ENCODE results near the gene ST7L.
"Not testable (repeated sequence)": the region's sequence is repeated elsewhere in the genome, so short reads cannot be mapped to it uniquely, and the experiment has no call there.

Gene ST7L, protein sequence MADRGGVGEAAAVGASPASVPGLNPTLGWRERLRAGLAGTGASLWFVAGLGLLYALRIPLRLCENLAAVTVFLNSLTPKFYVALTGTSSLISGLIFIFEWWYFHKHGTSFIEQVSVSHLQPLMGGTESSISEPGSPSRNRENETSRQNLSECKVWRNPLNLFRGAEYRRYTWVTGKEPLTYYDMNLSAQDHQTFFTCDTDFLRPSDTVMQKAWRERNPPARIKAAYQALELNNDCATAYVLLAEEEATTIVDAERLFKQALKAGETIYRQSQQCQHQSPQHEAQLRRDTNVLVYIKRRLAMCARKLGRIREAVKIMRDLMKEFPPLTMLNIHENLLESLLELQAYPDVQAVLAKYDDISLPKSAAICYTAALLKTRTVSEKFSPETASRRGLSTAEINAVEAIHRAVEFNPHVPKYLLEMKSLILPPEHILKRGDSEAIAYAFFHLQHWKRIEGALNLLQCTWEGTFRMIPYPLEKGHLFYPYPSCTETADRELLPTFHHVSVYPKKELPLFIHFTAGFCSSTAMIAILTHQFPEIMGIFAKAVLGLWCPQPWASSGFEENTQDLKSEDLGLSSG

DNA sequence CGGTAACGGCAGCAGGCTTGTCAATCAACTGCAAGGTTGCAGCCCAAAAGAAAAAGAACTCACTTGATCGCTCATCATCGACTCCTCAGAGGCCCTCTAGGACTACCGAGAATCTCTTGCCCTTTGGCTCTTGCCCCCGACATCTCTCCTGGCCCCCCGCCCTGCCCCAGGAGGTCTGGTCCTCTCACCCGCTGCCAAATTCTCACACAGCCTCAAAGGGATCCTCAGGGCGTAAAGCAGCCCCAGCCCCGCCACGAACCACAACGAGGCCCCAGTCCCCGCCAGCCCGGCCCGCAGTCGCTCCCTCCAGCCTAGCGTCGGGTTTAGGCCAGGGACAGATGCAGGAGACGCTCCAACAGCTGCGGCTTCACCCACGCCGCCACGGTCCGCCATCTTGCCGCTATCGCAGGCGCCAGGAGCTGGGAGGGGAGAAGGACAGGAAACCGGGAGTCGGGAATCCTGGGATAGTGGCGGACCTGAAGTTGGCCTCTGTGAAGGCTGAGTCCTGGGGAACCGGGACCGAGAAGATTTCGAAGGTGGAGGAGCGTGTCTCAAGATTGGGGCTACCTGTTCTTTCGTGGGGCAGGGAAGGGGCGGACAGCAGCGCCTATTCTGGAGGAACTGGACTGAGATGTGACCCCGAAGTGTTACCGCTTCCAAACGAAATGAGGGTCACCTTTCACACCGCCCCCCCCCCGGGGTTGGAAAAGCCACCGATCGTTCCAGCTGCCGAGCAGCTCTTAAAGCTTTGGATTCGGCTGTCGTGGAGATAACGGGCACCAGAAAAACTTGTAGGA is at the start of gene ST7L:
Gene ST7L (minus strand): TSS at position 421 of the 797 bp plus-strand sequence. CDS start 28 bp downstream, at position 393.
- H3K4me3 ChIP-seq = peak within 1 kb of the TSS; percentile 76
- peak; percentile 63 to 82 for DNase-seq (ENCODE audit: low spot score in 2 of 2)
- H3K27me3 ChIP-seq (ENCODE audit: low read depth) = no peaks in the 10 kb centered on the region
- in situ Hi-C loops (cut with MboI; ENCODE audit: low sequenced_read_pairs) = loop anchor here (5.0 kb wide), 2 partner anchors 88 to 227 kb away; partner anchors contain the start of gene RHOC
- H3K36me3 ChIP-seq (replicated peaks) = peaks cover 4% of the 10 kb centered on the region
- H3K9me3 ChIP-seq = no peaks in the 10 kb centered on the region
- peaks cover 28% of the 10 kb centered on the region for H3K4me1 ChIP-seq

DNA sequence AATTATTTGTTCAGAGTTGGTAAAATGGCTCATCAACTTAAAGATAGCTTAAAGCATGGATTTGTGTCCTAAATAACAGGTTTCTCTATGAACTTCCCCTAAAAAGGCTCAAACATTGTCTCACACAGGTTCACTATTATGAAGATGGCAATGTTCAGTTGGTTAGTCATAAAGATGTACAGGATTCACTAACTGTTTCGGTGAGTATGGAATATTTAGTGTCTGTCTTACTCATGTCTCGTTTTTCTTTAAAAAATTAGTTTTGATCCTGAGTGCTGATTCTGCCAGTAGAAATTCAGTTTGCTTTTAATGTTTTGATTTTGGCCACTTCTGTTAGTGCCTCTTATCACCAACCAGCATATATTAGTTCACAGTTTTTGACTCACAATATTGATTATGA is 48.0 kb upstream of the ST7L start:
- in situ Hi-C loops (cut with MboI; ENCODE audit: low sequenced_read_pairs) = no loop called here
- no peaks in the 10 kb centered on the region for H3K27me3 ChIP-seq (ENCODE audit: low read depth)
- peaks cover 13% of the 10 kb centered on the region for H3K4me1 ChIP-seq
- no peak for DNase-seq (ENCODE audit: low spot score in 2 of 2)
- peaks cover 62% of the 10 kb centered on the region for H3K36me3 ChIP-seq (replicated peaks)
- no peak overlapping the region for H3K4me3 ChIP-seq
- no peaks in the 10 kb centered on the region for H3K9me3 ChIP-seq

DNA sequence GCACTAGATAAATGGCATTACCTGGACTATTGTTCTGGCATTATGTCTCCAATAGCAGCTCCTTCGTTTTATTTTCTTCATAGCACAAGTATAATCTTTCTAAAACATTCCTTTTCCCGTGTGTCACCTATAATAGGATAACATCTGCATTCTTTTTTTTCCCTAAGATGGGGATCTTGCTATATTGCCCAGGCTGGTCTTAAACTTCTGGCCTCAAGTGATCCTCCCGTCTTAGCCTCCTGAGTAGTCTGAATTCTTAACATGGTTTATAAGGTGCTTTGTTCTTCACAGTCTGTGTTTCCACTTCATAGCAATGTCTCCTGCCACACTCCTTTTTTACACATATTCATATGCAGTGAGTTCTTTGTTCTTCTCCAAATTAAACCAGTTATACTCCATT is 46.9 kb upstream of the ST7L start:
- no peak overlapping the region for H3K4me3 ChIP-seq
- DNase-seq (ENCODE audit: low spot score in 2 of 2) = no peak
- no peaks in the 10 kb centered on the region for H3K9me3 ChIP-seq
- in situ Hi-C loops (cut with MboI; ENCODE audit: low sequenced_read_pairs) = no loop called here
- peaks cover 65% of the 10 kb centered on the region for H3K36me3 ChIP-seq (replicated peaks)
- H3K27me3 ChIP-seq (ENCODE audit: low read depth) = no peaks in the 10 kb centered on the region
- H3K4me1 ChIP-seq = peaks cover 2% of the 10 kb centered on the region

DNA sequence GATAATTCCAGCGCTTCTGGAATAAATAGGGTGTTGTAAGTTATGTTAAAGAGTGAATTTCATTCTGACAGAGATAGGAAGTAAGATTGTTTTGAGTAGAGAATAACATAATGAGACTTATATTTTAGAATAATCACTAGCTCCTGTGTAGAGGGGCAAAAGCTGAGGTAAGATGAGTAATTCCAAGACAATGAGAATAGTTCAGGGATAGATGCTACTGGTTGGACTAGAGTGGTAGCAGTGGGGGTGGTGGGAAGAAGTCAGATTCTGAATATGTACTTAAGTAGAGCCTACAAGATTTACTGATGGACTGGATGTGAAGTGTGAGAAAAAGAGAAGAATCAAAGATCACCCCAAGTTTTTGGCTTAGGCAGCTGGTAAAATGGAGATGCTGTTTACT is 32.3 kb upstream of the ST7L start:
- peaks cover 63% of the 10 kb centered on the region for H3K36me3 ChIP-seq (replicated peaks)
- no peaks in the 10 kb centered on the region for H3K9me3 ChIP-seq
- no peak for DNase-seq (ENCODE audit: low spot score in 2 of 2)
- H3K4me1 ChIP-seq = no peaks in the 10 kb centered on the region
- no peaks in the 10 kb centered on the region for H3K27me3 ChIP-seq (ENCODE audit: low read depth)
- in situ Hi-C loops (cut with MboI; ENCODE audit: low sequenced_read_pairs) = no loop called here
- no peak overlapping the region for H3K4me3 ChIP-seq

DNA sequence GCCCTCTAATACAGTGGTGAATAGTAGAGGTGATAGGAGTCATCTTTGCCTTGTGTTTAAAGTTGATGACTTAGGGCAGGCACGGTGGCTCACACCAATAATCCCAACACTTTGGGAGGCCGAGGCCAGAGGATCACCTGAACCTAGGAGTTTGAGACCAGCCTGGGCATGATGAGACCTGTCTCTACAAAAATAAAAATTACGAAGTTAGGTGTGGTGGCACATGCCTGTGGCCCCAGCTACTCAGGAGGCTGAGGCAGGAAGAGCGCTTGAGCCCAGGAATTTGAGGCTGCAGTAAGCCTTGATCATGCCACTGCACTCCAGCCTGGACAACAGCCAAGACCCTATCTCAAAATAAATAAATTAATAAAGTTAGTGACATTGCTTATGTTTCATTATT is 27.3 kb upstream of the ST7L start:
- no peak for DNase-seq (ENCODE audit: low spot score in 2 of 2)
- H3K36me3 ChIP-seq (replicated peaks) = peaks cover 41% of the 10 kb centered on the region
- in situ Hi-C loops (cut with MboI; ENCODE audit: low sequenced_read_pairs) = no loop called here
- no peaks in the 10 kb centered on the region for H3K27me3 ChIP-seq (ENCODE audit: low read depth)
- H3K4me1 ChIP-seq = peaks cover 2% of the 10 kb centered on the region
- H3K4me3 ChIP-seq = no peak overlapping the region
- no peaks in the 10 kb centered on the region for H3K9me3 ChIP-seq

DNA sequence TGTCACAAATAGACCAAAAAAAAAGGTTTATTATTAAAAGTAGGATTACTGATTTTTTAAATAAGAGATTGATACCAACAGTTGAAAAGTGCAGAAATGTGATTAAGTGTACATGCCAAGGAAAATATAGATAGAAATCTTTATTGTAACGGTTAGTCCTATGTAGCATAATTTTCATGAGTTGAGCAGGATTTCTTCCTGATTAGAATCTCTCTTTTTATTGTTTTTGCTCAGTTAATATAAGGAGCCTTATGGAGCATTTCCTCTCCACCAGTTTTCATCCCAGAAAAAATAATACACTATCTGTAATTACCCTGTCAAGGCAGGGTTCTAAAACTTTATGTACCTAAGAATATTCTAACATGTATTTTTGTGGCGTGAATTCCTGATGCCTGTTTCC is 24.1 kb upstream of the ST7L start:
- no peaks in the 10 kb centered on the region for H3K9me3 ChIP-seq
- no peak overlapping the region for H3K4me3 ChIP-seq
- no peak for DNase-seq (ENCODE audit: low spot score in 2 of 2)
- in situ Hi-C loops (cut with MboI; ENCODE audit: low sequenced_read_pairs) = no loop called here
- peaks cover 8% of the 10 kb centered on the region for H3K4me1 ChIP-seq
- H3K27me3 ChIP-seq (ENCODE audit: low read depth) = no peaks in the 10 kb centered on the region
- H3K36me3 ChIP-seq (replicated peaks) = peaks cover 12% of the 10 kb centered on the region

DNA sequence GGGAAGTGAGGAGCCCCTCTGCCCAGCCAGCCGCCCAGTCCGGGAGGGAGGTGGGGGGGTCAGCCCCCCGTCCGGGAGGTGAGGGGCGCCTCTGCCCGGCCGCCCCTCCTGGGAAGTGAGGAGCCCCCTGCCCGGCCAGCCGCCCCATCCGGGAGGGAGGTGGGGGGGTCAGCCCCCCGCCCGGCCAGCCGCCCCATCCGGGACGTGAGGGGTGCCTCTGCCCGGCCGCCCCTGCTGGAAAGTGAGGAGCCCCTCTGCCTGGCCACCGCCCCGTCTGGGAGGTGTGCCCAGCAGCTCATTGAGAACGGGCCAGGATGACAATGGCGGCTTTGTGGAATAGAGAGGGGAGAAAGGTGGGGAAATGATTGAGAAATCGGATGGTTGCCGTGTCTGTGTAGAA is 21.5 kb upstream of the ST7L start:
- peaks cover 32% of the 10 kb centered on the region for H3K4me1 ChIP-seq
- H3K9me3 ChIP-seq; in situ Hi-C loops (cut with MboI; ENCODE audit: low sequenced_read_pairs); H3K4me3 ChIP-seq; H3K27me3 ChIP-seq (ENCODE audit: low read depth); DNase-seq (ENCODE audit: low spot score in 2 of 2); H3K36me3 ChIP-seq (replicated peaks): not testable (repeated sequence)

DNA sequence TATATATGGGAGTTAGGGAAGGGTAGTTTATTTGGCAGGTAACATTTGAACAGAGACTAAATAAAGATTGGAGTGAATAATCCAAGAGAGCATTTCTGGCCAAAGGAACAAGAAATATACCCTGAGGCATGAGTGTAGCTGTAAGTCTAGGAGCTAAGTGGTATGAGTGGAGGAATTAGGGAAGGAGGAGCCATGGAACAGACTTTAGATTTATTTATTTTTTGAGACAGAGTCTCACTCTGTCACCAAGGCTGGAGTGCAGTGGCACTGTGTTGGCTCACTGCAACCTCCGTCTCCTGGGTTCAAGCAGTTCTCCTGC is 19.1 kb upstream of the ST7L start:
- no peak overlapping the region for H3K4me3 ChIP-seq
- in situ Hi-C loops (cut with MboI; ENCODE audit: low sequenced_read_pairs) = no loop called here
- no peak for DNase-seq (ENCODE audit: low spot score in 2 of 2)
- peaks cover 38% of the 10 kb centered on the region for H3K4me1 ChIP-seq
- no peaks in the 10 kb centered on the region for H3K36me3 ChIP-seq (replicated peaks)
- no peaks in the 10 kb centered on the region for H3K27me3 ChIP-seq (ENCODE audit: low read depth)
- H3K9me3 ChIP-seq = no peaks in the 10 kb centered on the region

DNA sequence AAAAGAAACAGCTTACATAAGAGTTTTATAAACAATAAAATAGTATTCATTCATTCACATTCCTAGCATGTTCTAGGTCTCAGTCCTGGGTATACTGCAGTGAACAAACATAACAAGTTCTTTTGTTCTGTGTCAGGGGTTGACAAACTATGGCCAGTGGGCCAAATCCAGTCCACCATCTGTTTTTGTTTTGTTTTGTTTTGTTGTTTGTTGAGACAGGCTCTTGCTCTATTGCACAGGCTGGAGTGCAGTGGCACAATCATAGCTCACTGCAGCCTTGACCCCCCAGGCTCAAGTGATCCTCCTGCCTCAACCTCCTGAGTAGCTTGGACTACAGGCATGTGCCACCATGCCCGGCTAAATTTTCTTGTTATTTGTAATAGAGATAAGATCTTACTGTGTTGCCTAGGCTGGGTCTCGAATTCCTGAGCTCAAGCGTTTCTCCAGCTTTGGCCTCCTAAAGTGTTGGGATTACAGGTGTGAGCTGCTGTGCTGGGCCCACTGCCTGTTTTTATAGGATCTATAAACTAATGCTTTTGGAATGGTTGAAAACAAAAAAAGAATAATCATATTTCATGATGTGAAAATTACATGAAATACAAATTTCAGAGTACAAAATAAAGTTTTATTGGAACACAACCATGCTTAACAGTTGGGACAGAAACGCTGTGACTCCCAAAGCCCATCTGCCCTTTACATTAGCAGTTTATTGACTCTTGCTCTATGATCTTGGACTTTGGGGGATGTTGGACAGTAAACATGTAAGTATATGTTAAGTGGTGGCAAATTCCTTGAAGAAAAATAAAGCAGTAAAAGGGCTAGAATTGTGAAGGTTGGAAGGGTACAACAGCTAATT is 18.5 kb upstream of the ST7L start:
- peak; percentile 39 to 78 for DNase-seq (ENCODE audit: low spot score in 2 of 2)

DNA sequence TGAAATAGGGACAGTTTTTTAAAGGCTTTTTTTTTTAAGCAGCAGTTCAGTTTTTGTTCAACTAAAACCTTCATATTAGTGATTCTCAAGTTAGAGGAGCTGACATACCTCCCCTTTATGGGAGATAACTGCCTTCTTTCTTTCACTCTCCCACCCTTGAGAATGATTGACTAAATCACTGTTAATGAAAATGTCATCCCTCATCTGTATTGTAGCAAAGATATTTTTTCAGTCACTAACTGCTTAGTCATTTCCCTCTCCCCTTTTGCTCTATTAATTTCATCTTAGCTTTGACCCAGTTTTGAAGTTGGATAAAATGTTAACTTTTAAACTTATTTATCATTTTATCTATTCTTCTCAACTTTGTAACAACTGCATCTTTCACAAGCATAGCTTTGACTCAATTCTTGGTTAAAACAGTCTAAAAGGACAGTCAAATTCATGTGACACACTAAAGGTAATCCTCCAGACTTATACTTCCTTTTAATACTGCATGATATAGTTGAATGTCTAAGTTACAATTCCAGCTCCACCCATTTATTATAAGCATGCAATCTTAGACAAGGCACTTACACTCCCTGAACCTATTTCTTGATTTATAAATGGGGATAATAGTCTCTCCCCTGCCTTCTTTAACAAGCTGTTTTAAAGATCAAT is 17.8 kb upstream of the ST7L start:
- no peak overlapping the region for H3K4me3 ChIP-seq
- no peak for DNase-seq (ENCODE audit: low spot score in 2 of 2)
- no peaks in the 10 kb centered on the region for H3K36me3 ChIP-seq (replicated peaks)
- peaks cover 38% of the 10 kb centered on the region for H3K4me1 ChIP-seq
- H3K27me3 ChIP-seq (ENCODE audit: low read depth) = no peaks in the 10 kb centered on the region
- no peaks in the 10 kb centered on the region for H3K9me3 ChIP-seq
- in situ Hi-C loops (cut with MboI; ENCODE audit: low sequenced_read_pairs) = no loop called here

More for the DNA sequence above, 18.5 kb upstream of the ST7L start:
- Histone ChIP-seq H3K27me3 (ENCODE audit: low read depth) (no peaks in the 10 kb centered on the region), H3K36me3 (replicated peaks) (no peaks in the 10 kb centered on the region), H3K4me3 (no peak overlapping the region), H3K4me1 (peaks cover 38% of the 10 kb centered on the region), H3K9me3 (no peaks in the 10 kb centered on the region)
- in situ Hi-C loops (cut with MboI; ENCODE audit: low sequenced_read_pairs) = no loop called here

DNA sequence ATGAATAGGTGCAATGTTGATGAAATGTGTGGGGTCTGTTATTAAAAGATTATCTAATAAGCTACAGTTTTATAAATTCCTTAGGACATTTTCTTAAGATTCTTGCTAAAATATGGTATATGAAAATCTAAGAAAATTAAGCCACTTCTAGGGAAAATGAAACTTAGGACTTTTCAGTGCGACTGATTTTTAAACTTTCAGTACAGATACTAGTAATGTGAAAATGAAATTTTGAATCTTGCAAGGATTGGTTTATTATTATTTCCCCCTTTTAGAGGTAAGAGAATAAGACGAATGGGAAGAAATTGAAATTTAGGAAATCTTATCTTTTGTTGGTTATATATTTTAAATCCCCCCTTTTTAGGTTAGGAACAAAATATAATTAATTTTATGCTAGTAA is 17.1 kb upstream of the ST7L start:
- Histone ChIP-seq H3K4me1 (peaks cover 37% of the 10 kb centered on the region), H3K9me3 (no peaks in the 10 kb centered on the region), H3K4me3 (no peak overlapping the region), H3K36me3 (replicated peaks) (no peaks in the 10 kb centered on the region), H3K27me3 (ENCODE audit: low read depth) (no peaks in the 10 kb centered on the region)
- DNase-seq (ENCODE audit: low spot score in 2 of 2) = no peak
- in situ Hi-C loops (cut with MboI; ENCODE audit: low sequenced_read_pairs) = no loop called here

DNA sequence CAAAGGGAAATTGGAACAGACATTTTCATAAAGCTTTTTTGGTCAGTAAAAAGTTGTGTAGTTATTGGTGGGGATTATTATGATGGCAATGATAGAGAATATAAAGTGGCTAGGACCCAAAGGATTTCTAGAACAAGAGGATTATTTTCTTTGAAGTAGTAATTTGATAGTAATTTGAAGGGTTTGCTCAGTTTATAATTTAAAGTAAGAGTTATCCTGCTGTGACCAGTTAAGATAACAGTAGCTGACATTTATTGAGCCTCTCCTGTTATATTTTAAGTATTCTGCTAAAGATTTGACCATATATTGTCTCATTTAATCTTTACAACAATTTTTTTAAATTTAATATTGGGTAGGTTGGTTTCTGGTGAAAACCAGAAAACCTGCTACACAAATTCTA is 15.4 kb upstream of the ST7L start:
- Histone ChIP-seq H3K36me3 (replicated peaks) (no peaks in the 10 kb centered on the region; the same call in 1 of the 2 replicates), H3K4me1 (peaks cover 39% of the 10 kb centered on the region), H3K9me3 (no peaks in the 10 kb centered on the region), H3K4me3 (no peak overlapping the region), H3K27me3 (ENCODE audit: low read depth) (no peaks in the 10 kb centered on the region)
- in situ Hi-C loops (cut with MboI; ENCODE audit: low sequenced_read_pairs) = no loop called here
- DNase-seq (ENCODE audit: low spot score in 2 of 2) = no peak

DNA sequence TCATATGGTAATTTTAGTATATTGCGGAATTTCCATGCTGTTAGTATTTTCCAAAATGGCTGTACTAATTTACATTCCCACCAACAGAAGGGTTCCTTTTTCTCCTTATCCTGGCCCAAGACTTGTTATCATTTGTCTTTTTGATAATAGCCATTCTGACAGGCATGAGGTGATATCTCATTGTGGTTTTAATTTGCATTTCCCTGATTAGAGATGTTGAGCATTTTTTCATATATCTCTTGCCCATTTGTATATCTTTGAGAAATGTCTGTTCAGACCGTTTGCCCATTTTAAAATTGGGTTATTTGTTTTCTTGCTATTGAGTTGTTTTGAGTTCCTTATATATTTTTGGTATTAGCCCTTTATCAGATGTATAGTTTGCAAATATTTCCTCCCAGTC is 14.7 kb upstream of the ST7L start:
- H3K36me3 ChIP-seq (replicated peaks) = no peaks in the 10 kb centered on the region; the same call in 1 of the 2 replicates
- no peak overlapping the region for H3K4me3 ChIP-seq
- no peaks in the 10 kb centered on the region for H3K27me3 ChIP-seq (ENCODE audit: low read depth)
- DNase-seq (ENCODE audit: low spot score in 2 of 2) = no peak
- no peaks in the 10 kb centered on the region for H3K9me3 ChIP-seq
- H3K4me1 ChIP-seq = peaks cover 37% of the 10 kb centered on the region
- in situ Hi-C loops (cut with MboI; ENCODE audit: low sequenced_read_pairs) = no loop called here

All from HAP-1 (cell line).